ENCODE results near the gene EPN1. TPM values are rescaled to one million over a fixed set of nuclear protein-coding genes. Genes with fewer than 3 reads are reported as not detected.

Gene EPN1
- total and polyA plus RNA-seq, 2 of the 13 experiments (the other 11 are each of a cell fraction or from before 2014, with no cell fraction given): 28.9 to 31.7 TPM

DNA sequence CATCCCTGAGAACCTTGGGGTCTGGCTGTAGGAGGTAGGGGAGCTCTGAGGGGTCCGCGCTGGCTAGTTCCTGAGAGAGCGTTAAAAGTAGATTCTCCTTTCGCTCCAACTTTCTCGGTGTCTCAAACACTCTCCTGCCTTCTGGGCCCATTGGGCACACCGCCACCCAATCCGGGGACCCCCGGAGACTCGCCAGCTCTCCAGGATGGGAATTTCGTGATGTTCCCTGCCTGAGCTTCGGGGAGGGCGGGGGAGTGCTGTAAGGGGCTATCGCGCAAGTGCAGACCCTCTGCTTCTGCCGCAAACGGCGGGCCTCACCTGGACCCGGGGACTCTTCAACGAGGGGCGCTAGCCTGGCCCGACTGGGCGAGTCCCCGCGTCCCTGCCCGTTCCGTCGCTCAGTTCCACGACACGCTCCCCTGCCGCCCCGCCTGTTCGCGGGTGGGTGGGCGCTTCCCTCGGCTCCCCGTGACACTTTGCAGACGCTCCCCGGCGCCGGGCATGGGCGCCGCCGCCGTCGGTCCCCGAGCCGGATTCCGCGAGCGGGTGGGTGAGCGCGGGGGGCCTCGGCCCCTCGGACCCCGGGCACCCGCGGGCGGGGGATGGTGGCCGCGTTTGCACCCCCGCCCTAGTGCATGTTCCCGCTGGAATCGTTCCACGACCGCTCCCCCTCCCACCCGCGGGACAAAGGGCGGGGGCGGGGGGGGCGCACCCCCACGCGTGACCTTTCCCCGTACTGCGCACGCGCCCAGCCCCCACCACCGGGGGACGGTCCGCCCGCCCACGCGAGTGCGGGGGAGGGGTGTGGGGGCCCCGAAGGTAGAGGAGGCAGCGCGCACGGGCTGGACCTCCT is 27.1 kb upstream of the EPN1 start, which contains the start of gene CCDC106 (continued):
- TF ChIP-seq, protein P1, sequence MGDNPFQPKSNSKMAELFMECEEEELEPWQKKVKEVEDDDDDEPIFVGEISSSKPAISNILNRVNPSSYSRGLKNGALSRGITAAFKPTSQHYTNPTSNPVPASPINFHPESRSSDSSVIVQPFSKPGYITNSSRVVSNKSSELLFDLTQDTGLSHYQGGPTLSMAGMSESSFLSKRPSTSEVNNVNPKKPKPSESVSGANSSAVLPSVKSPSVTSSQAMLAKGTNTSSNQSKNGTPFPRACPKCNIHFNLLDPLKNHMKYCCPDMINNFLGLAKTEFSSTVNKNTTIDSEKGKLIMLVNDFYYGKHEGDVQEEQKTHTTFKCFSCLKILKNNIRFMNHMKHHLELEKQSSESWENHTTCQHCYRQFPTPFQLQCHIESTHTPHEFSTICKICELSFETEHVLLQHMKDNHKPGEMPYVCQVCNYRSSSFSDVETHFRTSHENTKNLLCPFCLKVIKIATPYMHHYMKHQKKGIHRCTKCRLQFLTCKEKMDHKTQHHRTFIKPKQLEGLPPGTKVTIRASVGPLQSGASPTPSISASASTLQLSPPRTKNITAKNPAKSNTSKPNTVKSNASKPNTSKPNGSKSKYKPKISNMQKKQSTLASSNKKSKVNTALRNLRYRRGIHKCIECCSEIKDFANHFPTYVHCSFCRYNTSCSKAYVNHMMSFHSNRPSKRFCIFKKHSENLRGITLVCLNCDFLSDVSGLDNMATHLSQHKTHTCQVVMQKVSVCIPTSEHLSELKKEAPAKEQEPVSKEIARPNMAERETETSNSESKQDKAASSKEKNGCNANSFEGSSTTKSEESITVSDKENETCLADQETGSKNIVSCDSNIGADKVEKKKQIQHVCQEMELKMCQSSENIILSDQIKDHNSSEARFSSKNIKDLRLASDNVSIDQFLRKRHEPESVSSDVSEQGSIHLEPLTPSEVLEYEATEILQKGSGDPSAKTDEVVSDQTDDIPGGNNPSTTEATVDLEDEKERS (CRISPR knock-in tag; IDR thresholded peaks at IDR 0.05): 0 out of 2 replicates have a peak, but pooled peaks have one; percentile 46
- peak; percentile 94 for TF ChIP-seq AGO1 (IDR thresholded peaks at IDR 0.05; ENCODE audit: low read depth, low read length, poor library complexity, severe bottlenecking)
- peak; percentile 75; the same call in 1 of the 2 replicates for TF ChIP-seq KDM4B (CRISPR knock-in tag; IDR thresholded peaks at IDR 0.05)
- peak; percentile 75; the same call in 1 of the 2 replicates for TF ChIP-seq EEA1 (CRISPR knock-in tag; IDR thresholded peaks at IDR 0.05; ENCODE audit: borderline replicate concordance)
- TF ChIP-seq NR2C2 (CRISPR knock-in tag; IDR thresholded peaks at IDR 0.05; ENCODE audit: borderline replicate concordance): peak; percentile 32; the same call in 1 of the 2 replicates
- peak; percentile 74 for TF ChIP-seq GABPB1 (CRISPR knock-in tag; IDR thresholded peaks at IDR 0.05)
- no peak for TF ChIP-seq NKX3-1 (CRISPR knock-in tag; IDR thresholded peaks at IDR 0.05)
- 0 out of 2 replicates have a peak, but pooled peaks have one; percentile 38 for TF ChIP-seq HIVEP1 (CRISPR knock-in tag; IDR thresholded peaks at IDR 0.05)
- no peak for TF ChIP-seq ZFP82 (CRISPR knock-in tag; IDR thresholded peaks at IDR 0.05; ENCODE audit: borderline replicate concordance)
- TF ChIP-seq RFX1 (IDR thresholded peaks at IDR 0.05): no peak
- TF ChIP-seq ARHGAP35 (CRISPR knock-in tag; IDR thresholded peaks at IDR 0.05; ENCODE audit: borderline replicate concordance): peak; percentile 33; the same call in 1 of the 2 replicates
- TF ChIP-seq, protein P2, sequence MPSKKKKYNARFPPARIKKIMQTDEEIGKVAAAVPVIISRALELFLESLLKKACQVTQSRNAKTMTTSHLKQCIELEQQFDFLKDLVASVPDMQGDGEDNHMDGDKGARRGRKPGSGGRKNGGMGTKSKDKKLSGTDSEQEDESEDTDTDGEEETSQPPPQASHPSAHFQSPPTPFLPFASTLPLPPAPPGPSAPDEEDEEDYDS (CRISPR knock-in tag; IDR thresholded peaks at IDR 0.05): 0 out of 2 replicates have a peak, but pooled peaks have one; percentile 11
- peak; percentile 16; the same call in 1 of the 2 replicates for TF ChIP-seq ZBTB7A (CRISPR knock-in tag; IDR thresholded peaks at IDR 0.05)
- TF ChIP-seq, protein P3, sequence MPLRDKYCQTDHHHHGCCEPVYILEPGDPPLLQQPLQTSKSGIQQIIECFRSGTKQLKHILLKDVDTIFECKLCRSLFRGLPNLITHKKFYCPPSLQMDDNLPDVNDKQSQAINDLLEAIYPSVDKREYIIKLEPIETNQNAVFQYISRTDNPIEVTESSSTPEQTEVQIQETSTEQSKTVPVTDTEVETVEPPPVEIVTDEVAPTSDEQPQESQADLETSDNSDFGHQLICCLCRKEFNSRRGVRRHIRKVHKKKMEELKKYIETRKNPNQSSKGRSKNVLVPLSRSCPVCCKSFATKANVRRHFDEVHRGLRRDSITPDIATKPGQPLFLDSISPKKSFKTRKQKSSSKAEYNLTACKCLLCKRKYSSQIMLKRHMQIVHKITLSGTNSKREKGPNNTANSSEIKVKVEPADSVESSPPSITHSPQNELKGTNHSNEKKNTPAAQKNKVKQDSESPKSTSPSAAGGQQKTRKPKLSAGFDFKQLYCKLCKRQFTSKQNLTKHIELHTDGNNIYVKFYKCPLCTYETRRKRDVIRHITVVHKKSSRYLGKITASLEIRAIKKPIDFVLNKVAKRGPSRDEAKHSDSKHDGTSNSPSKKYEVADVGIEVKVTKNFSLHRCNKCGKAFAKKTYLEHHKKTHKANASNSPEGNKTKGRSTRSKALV (CRISPR knock-in tag; IDR thresholded peaks at IDR 0.05): no peak
- TF ChIP-seq, protein P4, sequence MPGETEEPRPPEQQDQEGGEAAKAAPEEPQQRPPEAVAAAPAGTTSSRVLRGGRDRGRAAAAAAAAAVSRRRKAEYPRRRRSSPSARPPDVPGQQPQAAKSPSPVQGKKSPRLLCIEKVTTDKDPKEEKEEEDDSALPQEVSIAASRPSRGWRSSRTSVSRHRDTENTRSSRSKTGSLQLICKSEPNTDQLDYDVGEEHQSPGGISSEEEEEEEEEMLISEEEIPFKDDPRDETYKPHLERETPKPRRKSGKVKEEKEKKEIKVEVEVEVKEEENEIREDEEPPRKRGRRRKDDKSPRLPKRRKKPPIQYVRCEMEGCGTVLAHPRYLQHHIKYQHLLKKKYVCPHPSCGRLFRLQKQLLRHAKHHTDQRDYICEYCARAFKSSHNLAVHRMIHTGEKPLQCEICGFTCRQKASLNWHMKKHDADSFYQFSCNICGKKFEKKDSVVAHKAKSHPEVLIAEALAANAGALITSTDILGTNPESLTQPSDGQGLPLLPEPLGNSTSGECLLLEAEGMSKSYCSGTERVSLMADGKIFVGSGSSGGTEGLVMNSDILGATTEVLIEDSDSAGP (CRISPR knock-in tag; IDR thresholded peaks at IDR 0.05; ENCODE audit: borderline replicate concordance): peak; percentile 72; the same call in 1 of the 2 replicates
- TF ChIP-seq, protein P5, sequence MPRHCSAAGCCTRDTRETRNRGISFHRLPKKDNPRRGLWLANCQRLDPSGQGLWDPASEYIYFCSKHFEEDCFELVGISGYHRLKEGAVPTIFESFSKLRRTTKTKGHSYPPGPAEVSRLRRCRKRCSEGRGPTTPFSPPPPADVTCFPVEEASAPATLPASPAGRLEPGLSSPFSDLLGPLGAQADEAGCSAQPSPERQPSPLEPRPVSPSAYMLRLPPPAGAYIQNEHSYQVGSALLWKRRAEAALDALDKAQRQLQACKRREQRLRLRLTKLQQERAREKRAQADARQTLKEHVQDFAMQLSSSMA (CRISPR knock-in tag; IDR thresholded peaks at IDR 0.05): 0 out of 2 replicates have a peak, but pooled peaks have one; percentile 40
- peak; percentile 79 for TF ChIP-seq SPEN (CRISPR knock-in tag; IDR thresholded peaks at IDR 0.05; ENCODE audit: low read depth)
- TF ChIP-seq ZBTB38 (CRISPR knock-in tag; IDR thresholded peaks at IDR 0.05): peak; percentile 82; the same call in 1 of the 2 replicates
- TF ChIP-seq HDAC2 (CRISPR knock-in tag; IDR thresholded peaks at IDR 0.05): peak; percentile 21; the same call in 1 of the 2 replicates
